ENCODE data around the gene TCF7L2.
"Not testable (repeated sequence)": the region's sequence is repeated elsewhere in the genome, so short reads cannot be mapped to it uniquely, and the experiment has no call there.

Gene TCF7L2

DNA sequence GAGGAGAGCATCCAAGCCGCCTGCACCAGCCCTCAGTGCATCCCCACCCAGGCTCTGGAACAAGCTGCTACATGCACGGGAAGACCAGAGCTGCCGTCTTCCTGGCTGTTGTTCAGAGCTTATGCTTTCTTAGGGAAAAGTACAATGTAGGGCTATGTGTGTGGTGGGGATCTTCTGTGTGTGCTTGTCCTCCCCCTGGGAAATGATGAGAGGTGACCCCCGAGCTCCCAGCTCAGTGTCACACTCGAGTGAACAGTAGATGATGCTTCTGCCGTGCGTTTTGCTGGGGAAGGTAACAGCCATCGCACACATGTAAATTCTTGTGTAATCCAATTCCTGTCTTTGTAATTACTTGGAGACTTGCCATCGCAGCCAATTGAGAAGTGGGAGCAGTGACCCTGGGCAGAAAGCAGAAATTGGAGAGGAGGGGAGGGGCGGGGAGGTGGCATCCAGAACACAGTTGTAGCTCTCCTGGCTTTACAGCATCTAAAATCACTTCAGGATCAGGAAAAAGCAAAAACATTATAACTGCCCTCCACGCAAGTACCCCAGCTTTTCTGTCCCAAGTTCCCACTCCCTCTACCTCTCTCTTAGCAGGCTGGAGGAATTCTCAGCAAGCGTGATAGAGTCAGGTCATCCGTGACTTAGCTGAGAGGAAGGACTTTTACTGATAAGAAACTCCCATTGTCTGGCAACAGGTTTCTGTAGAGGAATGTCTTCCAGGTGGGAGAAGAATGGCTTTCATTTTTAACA is 149.6 kb downstream of the TCF7L2 start:
- peak; percentile 62 for DNase-seq

DNA sequence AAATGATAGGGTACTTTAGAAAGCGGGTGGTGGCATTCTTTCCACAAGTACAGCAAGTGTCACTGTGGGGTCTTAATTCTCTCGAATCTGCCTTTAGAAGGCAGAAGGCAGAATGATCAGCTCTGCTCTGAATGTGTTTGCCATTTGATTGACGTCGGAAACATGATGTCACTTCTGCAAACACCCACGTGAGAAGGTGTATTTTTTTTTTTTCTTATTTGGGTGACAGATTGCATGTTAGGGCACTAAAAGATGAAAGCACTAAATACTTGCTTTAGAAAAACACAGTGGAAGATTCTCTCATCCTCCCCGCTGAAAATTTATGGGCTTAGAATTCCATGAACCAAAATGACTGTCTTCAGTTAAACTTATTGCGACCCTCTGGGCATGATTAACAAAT is 150.2 kb downstream of the TCF7L2 start:
- DNase-seq, result peak; percentile 45

GRCh38 chr10:113103131-113103840 is 153.2 kb downstream of the TCF7L2 start:
- DNase-seq, result no peak

GRCh38 chr10:113104047-113104446 is 154.0 kb downstream of the TCF7L2 start:
- peak; percentile 83 for DNase-seq

DNA sequence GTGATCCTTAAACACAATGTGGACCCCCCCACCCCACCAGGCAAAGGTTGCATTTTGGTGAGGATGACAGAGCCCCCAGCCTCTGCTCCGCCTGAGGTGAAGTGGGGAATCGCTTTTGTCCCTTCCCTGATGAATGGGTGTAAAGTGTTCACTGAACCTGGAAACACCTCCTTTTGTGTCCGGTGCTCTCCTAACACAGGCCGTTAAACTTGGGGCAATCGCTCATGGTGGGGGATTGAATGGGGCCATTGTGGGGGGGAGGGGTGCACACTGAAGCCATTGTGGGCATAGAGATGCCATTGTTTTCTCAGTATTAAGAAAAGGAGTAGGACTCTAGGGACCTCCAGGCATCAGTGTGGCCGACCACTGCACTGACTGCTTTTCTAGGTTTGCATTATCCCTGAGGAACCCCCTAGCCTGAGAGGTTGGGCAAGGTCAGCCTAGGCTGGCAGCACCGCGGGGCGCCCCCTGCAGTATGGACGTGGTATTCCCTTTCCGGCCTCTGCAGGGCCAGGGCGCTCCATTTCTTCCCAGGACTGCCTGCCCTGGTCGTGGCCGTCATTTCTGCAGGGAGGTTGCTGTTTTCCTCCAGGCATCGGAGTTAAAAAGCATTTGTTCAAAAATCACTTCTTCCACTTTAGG is 158.3 kb downstream of the TCF7L2 start:
- DNase-seq, result no peak

- DNase-seq, result no peak
These were observed 158.9 kb downstream of the TCF7L2 start for GRCh38 chr10:113108948-113109347.

DNA sequence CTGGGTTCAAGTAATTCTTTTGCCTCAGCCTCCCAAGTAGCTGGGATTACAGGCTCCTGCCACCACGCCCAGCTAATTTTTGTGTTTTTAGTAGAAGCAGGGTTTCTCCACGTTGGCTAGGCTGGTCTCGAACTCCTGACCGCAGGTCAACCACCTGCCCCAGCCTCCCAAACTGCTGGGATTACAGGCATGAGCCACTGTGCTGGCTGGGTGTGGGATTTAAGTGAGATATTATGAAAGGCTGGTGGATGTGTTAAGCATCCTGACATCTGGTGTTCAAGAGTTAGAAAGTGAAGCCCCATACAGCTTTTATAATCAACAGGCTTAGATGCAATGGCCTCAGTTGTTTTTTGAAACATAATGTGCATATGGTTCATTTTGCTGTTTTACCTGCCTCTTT is 159.4 kb downstream of the TCF7L2 start:
- not testable (repeated sequence) for DNase-seq

- DNase-seq, result no peak
These were observed 161.2 kb downstream of the TCF7L2 start for GRCh38 chr10:113111260-113111659.

GRCh38 chr10:113111900-113112853 is 162.1 kb downstream of the TCF7L2 start:
- DNase-seq, result no peak

GRCh38 chr10:113113241-113113640 is 163.2 kb downstream of the TCF7L2 start:
- DNase-seq, result no peak

- DNase-seq, result no peak
These were observed 163.9 kb downstream of the TCF7L2 start for GRCh38 chr10:113113918-113114317.

DNA sequence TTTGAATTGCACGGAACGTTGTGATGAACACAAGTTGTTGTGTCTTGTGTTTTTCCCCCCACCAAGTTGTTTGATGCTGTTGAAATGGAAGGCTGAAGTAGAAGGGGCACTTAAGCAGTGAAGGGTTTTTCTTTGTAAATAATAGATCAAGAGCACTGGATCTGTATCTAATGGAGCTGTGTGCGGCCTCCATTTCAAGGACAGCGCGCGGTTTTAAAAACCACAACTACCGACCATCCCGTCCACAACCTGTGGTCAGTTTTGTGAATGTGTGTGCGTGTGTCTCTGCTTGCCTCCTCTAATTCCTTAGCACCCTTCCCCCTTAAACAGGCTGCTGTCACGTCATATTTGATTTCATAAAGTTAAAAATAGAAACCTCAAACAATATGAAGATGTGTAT is 165.5 kb downstream of the TCF7L2 start:
- no peak for DNase-seq

GRCh38 chr10:113118882-113119281 is 168.8 kb downstream of the TCF7L2 start:
- DNase-seq, result no peak

GRCh38 chr10:113119801-113120200 is 169.8 kb downstream of the TCF7L2 start:
- DNase-seq, result no peak

DNA sequence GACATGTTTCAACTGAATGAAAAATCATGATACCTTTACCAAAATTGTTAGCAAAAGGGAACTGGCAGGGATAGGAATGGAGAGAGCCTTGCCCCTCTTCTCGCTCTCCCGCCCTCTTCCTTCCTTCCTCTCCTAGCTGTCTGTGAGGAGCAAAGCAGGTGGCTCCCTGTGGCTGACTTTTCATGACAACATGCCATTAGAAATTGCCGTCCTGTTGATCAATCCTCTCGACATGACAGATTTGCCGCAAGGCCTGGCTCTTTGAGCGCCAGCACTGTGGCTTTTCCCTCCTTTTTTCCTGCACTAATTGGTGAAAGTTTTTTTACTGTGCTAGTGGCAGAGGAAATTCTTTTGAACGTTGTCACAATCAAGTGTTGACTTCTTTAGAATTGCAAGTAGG is 171.1 kb downstream of the TCF7L2 start:
- DNase-seq, result no peak

GRCh38 chr10:113122947-113123346 is 172.9 kb downstream of the TCF7L2 start:
- no peak for DNase-seq

DNA sequence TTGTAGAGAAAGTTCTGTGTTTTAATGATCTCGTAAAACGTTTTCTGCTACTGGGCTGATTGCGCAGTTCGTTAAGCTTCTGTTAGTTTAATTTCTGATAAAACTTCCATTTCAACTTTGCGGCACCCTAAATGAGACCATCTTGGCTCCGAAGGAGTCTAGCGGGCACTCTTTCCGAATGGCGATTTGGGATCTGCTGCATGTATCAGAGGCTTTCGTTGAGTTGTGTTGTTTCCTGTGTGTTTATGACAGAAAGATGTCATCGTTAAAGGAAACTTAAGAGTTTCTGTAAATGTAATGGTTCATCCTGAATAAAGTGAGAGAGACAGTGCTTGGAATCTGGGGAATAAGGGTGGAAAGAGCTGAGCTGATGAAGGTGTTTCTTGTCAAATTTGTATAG is 174.7 kb downstream of the TCF7L2 start:
- no peak for DNase-seq

GRCh38 chr10:113125612-113126011 is 175.6 kb downstream of the TCF7L2 start:
- no peak for DNase-seq

GRCh38 chr10:113126229-113127201 is 176.5 kb downstream of the TCF7L2 start:
- peak; percentile 75 for DNase-seq

- peak; percentile 82 for DNase-seq
These were observed 177.3 kb downstream of the TCF7L2 start for GRCh38 chr10:113127261-113127900.

- no peak for DNase-seq
These were observed 177.8 kb downstream of the TCF7L2 start for GRCh38 chr10:113127901-113128283.
